HCT116 (cell line): ENCODE measurements around the gene SERPINA3. TPM values are rescaled to one million over a fixed set of nuclear protein-coding genes. Genes with fewer than 3 reads are reported as not detected.

Experiments
- ATAC-seq: fragments of 200-7000 bp; cut with Tn5 transposase; 2 replicates; pipeline ENCODE4 v1.9.1; 2020; ENCODE audit warnings: mild to moderate bottlenecking, moderate library complexity
- BruUV-seq: library from RNA; stranded (reverse); fragments of 400-500 nt; replicated peaks from 2 replicates; lab custom pipeline; 2021; lab: Mats Ljungman, UMichigan
- CTCF ChIA-PET: fragments of 300-600 bp; sonication (Branson Sonifier 250); formaldehyde crosslinking; loops from one replicate; lab custom pipeline; 2021; ENCODE audit warnings: antibody characterized with exemption; lab: Charles Lee
- POLR2A ChIA-PET: fragments of 300-600, 350-600 bp; sonication (Branson Sonifier 250); formaldehyde crosslinking; loops from one replicate; lab custom pipeline; 2021; ENCODE audit warnings: antibody characterized with exemption; lab: Charles Lee
- RAD21 ChIA-PET, 2 experiments: fragments of 300-600 bp; sonication (Branson Sonifier 250); formaldehyde crosslinking; loops; one replicate each; lab custom pipeline; 2023; ENCODE audit warnings: low total read pairs in 2 of 2; ENCODE audit not compliant: uncharacterized antibody in 2 of 2, unreplicated experiment in 2 of 2, low non-redundant PET in 1 of 2; lab: Charles Lee
- DNase-seq: peaks from one replicate; pipeline ENCODE4 v3.0.0-alpha.2; 2010; ENCODE audit warnings: low read depth, low spot score
- H2AFZ ChIP-seq: fragments of 200-600 bp; shearing (Covaris generic), sonication (generic); 2 replicates; pipeline ENCODE4 v1.6.1; 2017; ENCODE audit warnings: low read depth, mixed run types, mixed read lengths, antibody characterized with exemption, low read length; ENCODE audit not compliant: poor library complexity, severe bottlenecking
- H3K27ac ChIP-seq: 2 replicates; pipeline ENCODE4 v1.5.1; 2012; ENCODE audit warnings: low read depth, low read length
- H3K27me3 ChIP-seq: fragments of 200-600 bp; sonication (generic); 2 replicates; pipeline ENCODE4 v1.6.1; 2016; ENCODE audit warnings: mixed run types, low read length, mixed read lengths; ENCODE audit not compliant: insufficient read depth
- H3K36me3 ChIP-seq, 2 experiments: fragments of 200-500 bp in 1 of 2; fragments of 200-600 bp in 1 of 2; sonication (Bioruptor generic) in 1 of 2; sonication (generic) in 1 of 2; 2 replicates each; pipeline versions ENCODE4 v1.5.1 to v1.6.1; 2014 to 2016; ENCODE audit warnings: low read length in 2 of 2, inconsistent platforms in 1 of 2, mixed read lengths in 1 of 2, mixed run types in 1 of 2; ENCODE audit not compliant: insufficient read depth in 2 of 2, control insufficient read depth in 1 of 2
- H3K4me1 ChIP-seq, 2 experiments: fragments of 200-600 bp in 1 of 2; sonication (generic) in 1 of 2; 2 replicates each; pipeline versions ENCODE4 v1.5.1 to v1.6.1; 2012 to 2017; ENCODE audit warnings: low read length in 2 of 2, inconsistent platforms in 1 of 2, mild to moderate bottlenecking in 1 of 2, mixed read lengths in 1 of 2, mixed run types in 1 of 2, moderate library complexity in 1 of 2; ENCODE audit not compliant: insufficient read depth in 2 of 2, control insufficient read depth in 1 of 2
- H3K4me2 ChIP-seq: fragments of 200-600 bp; sonication (generic); 2 replicates; pipeline ENCODE4 v1.6.1; 2017; ENCODE audit warnings: mixed run types, low read length, mixed read lengths
- H3K4me3 ChIP-seq, 2 experiments: fragments of 200-600 bp in 1 of 2; sonication (generic) in 1 of 2; replicated peaks in 1 of 2; 2 replicates each; pipeline ENCODE4 v1.5.1; 2011 to 2016; ENCODE audit warnings: low read length in 2 of 2, control low read depth in 1 of 2, low read depth in 1 of 2, mild to moderate bottlenecking in 1 of 2, mixed read lengths in 1 of 2, mixed run types in 1 of 2
- H3K79me2 ChIP-seq: fragments of 200-600 bp; sonication (generic); 2 replicates; pipeline ENCODE4 v1.6.1; 2017; ENCODE audit warnings: mild to moderate bottlenecking, mixed run types, low read length, moderate library complexity, mixed read lengths; ENCODE audit not compliant: insufficient read depth
- H3K9ac ChIP-seq: fragments of 200-600 bp; sonication (generic); 2 replicates; pipeline ENCODE4 v1.6.1; 2016; ENCODE audit warnings: low read length, mixed read lengths
- H3K9me2 ChIP-seq: fragments of 200-600 bp; sonication (generic), shearing (Covaris generic); 2 replicates; pipeline ENCODE4 v1.6.1; 2017; ENCODE audit warnings: mixed run types, mild to moderate bottlenecking, moderate library complexity; ENCODE audit not compliant: insufficient read depth
- H3K9me3 ChIP-seq, 2 experiments: fragments of 200-500 bp in 1 of 2; fragments of 200-600 bp in 1 of 2; sonication (Bioruptor generic) in 1 of 2; sonication (generic) in 1 of 2; 2 replicates each; pipeline ENCODE4 v1.6.1; 2014 to 2017; ENCODE audit warnings: low read length in 2 of 2, mixed read lengths in 2 of 2, inconsistent platforms in 1 of 2, low read depth in 1 of 2, mild to moderate bottlenecking in 1 of 2, mixed run types in 1 of 2, moderate library complexity in 1 of 2; ENCODE audit not compliant: control insufficient read depth in 1 of 2, insufficient read depth in 1 of 2
- H4K20me1 ChIP-seq: fragments of 200-600 bp; sonication (generic), shearing (Covaris generic); 2 replicates; pipeline ENCODE4 v1.6.1; 2017; ENCODE audit warnings: mixed run types, mild to moderate bottlenecking, moderate library complexity; ENCODE audit not compliant: insufficient read depth
- CBX3 ChIP-seq: IDR thresholded peaks from 2 replicates; pipeline ENCODE4 v1.6.1; 2012; ENCODE audit warnings: low read depth
- CEBPB ChIP-seq: IDR thresholded peaks from 2 replicates; pipeline ENCODE4 v1.6.1; 2012; ENCODE audit warnings: low read depth
- EGR1 ChIP-seq: IDR thresholded peaks from 2 replicates; pipeline ENCODE4 v1.6.1; 2012; ENCODE audit warnings: low read depth
- ELF1 ChIP-seq: IDR thresholded peaks from 2 replicates; pipeline ENCODE4 v1.6.1; 2012; ENCODE audit warnings: low read depth, borderline replicate concordance
- EZH2 ChIP-seq: fragments of 200-600 bp; sonication (generic); IDR thresholded peaks from 2 replicates; pipeline ENCODE4 v1.6.1; 2017; ENCODE audit warnings: antibody characterized with exemption, mixed run types
- FOSL1 ChIP-seq: IDR thresholded peaks from 2 replicates; pipeline ENCODE4 v1.6.1; 2012; ENCODE audit warnings: low read depth
- JUND ChIP-seq: IDR thresholded peaks from 2 replicates; pipeline ENCODE4 v1.6.1; 2012
- POLR2A ChIP-seq: IDR thresholded peaks from 2 replicates; pipeline ENCODE4 v1.7.0; 2011; ENCODE audit warnings: borderline replicate concordance; ENCODE audit not compliant: insufficient read depth, insufficient read length; ENCODE audit errors: extremely low read depth
- POLR2AphosphoS5 ChIP-seq: IDR thresholded peaks from 2 replicates; pipeline ENCODE4 v1.6.1; 2011; ENCODE audit warnings: mild to moderate bottlenecking, low read depth, low read length, moderate library complexity
- SP1 ChIP-seq: IDR thresholded peaks from 2 replicates; pipeline ENCODE4 v1.6.1; 2012; ENCODE audit warnings: low read depth
- SRF ChIP-seq: IDR thresholded peaks from 2 replicates; pipeline ENCODE4 v1.6.1; 2012; ENCODE audit warnings: low read depth
- TCF7L2 ChIP-seq: IDR thresholded peaks from 2 replicates; pipeline ENCODE4 v1.7.0; 2011; ENCODE audit warnings: borderline replicate concordance, inconsistent platforms; ENCODE audit not compliant: insufficient read depth, insufficient read length; ENCODE audit errors: extremely low read depth
- YY1 ChIP-seq: IDR thresholded peaks from 2 replicates; pipeline ENCODE4 v1.6.1; 2011; ENCODE audit warnings: low read length, low read depth, moderate library complexity, mild to moderate bottlenecking; ENCODE audit not compliant: insufficient replicate concordance; ENCODE audit errors: extremely low read depth
- ZFX ChIP-seq: fragments of 450-650 bp; IDR thresholded peaks from 2 replicates; pipeline ENCODE4 v1.6.1; 2017
- intact Hi-C: fragments of 100-400 bp; cut with micrococcal nuclease; formaldehyde crosslinking; loops from 2 replicates; pipeline ENCODE4 v1.10.0; 2022
- total RNA-seq: library from RNA; stranded (reverse); gene quantifications from one replicate; pipeline ENCODE4 v1.2.1, GENCODE V29; 2021; ENCODE audit not compliant: unreplicated experiment
- TF ChIP-seq, protein P1 (sequence below): IDR thresholded peaks from 2 replicates; pipeline ENCODE4 v1.6.1; 2012
- TF ChIP-seq, protein P2 (sequence below): IDR thresholded peaks from 2 replicates; pipeline ENCODE4 v1.6.1; 2011; ENCODE audit warnings: mild to moderate bottlenecking, low read length, moderate library complexity; ENCODE audit not compliant: insufficient replicate concordance; ENCODE audit errors: extremely low read depth
- TF ChIP-seq, protein P3 (sequence below), 3 experiments: fragments of 200-600 bp in 1 of 3; sonication (generic) in 1 of 3; IDR thresholded peaks in 2 of 3; conservative IDR thresholded peaks in 1 of 3; 2 replicates each; pipeline ENCODE4 v1.5.1; 2012 to 2017; ENCODE audit warnings: low read depth in 2 of 3, low read length in 2 of 3, antibody characterized with exemption in 1 of 3, borderline replicate concordance in 1 of 3, control low read depth in 1 of 3, mild to moderate bottlenecking in 1 of 3, mixed read lengths in 1 of 3, mixed run types in 1 of 3, moderate library complexity in 1 of 3; ENCODE audit not compliant: insufficient read depth in 1 of 3
- TF ChIP-seq, protein P4 (sequence below): IDR thresholded peaks from 2 replicates; pipeline ENCODE4 v1.6.1; 2012

Gene SERPINA3
- total RNA-seq, 1 experiment from 2014 or later = 4.3 TPM

DNA sequence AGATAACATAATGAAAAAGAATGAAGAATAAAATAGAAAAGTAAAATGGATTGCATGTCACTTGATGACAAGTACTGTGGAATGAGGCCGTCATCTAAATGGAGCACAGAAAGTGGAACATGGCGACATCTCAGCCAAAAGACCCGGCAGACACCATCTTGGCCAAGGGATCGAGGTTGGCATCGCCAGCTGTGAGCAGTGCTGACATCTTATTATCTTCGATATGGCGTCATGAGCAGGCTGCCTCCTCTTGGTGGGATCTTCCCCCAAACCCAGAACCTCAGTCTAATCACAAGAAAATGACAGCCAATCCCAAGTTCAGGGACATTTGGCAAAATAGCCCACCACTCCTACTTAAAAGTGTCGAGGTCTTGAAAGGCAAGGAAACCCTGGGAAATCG is 15.8 kb upstream of the SERPINA3 start:
- H3K9ac ChIP-seq = no peak overlapping the region
- CTCF ChIA-PET = no interaction called here

More for the DNA sequence above, 15.8 kb upstream of the SERPINA3 start:
- Histone ChIP-seq H3K4me2 (no peak overlapping the region), H4K20me1 (no peaks in the 10 kb centered on the region), H3K9me3 (no peaks in the 10 kb centered on the region), H3K27me3 (no peaks in the 10 kb centered on the region), H3K9me2 (no peaks in the 10 kb centered on the region), H3K36me3 (no peaks in the 10 kb centered on the region), H3K4me1 (peaks cover 27 to 35% of the 10 kb centered on the region in 2 experiments), H3K27ac (no peak overlapping the region), H2AFZ (no peak overlapping the region), H3K4me3 (no peak overlapping the region), H3K79me2 (no peaks in the 10 kb centered on the region)
- TF ChIP-seq, protein P1, sequence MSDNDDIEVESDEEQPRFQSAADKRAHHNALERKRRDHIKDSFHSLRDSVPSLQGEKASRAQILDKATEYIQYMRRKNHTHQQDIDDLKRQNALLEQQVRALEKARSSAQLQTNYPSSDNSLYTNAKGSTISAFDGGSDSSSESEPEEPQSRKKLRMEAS = no peak
- no peak for TF ChIP-seq YY1
- TF ChIP-seq SRF = no peak
- TF ChIP-seq CBX3 = no peak
- TF ChIP-seq ELF1 = no peak
- TF ChIP-seq, protein P2, sequence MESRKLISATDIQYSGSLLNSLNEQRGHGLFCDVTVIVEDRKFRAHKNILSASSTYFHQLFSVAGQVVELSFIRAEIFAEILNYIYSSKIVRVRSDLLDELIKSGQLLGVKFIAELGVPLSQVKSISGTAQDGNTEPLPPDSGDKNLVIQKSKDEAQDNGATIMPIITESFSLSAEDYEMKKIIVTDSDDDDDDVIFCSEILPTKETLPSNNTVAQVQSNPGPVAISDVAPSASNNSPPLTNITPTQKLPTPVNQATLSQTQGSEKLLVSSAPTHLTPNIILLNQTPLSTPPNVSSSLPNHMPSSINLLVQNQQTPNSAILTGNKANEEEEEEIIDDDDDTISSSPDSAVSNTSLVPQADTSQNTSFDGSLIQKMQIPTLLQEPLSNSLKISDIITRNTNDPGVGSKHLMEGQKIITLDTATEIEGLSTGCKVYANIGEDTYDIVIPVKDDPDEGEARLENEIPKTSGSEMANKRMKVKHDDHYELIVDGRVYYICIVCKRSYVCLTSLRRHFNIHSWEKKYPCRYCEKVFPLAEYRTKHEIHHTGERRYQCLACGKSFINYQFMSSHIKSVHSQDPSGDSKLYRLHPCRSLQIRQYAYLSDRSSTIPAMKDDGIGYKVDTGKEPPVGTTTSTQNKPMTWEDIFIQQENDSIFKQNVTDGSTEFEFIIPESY = no peak
- no peak for TF ChIP-seq JUND
- TF ChIP-seq TCF7L2 = no peak
- no peak for TF ChIP-seq EGR1
- no peak for TF ChIP-seq EZH2
- no peak for TF ChIP-seq POLR2AphosphoS5
- no peak for TF ChIP-seq CEBPB
- TF ChIP-seq, protein P3, sequence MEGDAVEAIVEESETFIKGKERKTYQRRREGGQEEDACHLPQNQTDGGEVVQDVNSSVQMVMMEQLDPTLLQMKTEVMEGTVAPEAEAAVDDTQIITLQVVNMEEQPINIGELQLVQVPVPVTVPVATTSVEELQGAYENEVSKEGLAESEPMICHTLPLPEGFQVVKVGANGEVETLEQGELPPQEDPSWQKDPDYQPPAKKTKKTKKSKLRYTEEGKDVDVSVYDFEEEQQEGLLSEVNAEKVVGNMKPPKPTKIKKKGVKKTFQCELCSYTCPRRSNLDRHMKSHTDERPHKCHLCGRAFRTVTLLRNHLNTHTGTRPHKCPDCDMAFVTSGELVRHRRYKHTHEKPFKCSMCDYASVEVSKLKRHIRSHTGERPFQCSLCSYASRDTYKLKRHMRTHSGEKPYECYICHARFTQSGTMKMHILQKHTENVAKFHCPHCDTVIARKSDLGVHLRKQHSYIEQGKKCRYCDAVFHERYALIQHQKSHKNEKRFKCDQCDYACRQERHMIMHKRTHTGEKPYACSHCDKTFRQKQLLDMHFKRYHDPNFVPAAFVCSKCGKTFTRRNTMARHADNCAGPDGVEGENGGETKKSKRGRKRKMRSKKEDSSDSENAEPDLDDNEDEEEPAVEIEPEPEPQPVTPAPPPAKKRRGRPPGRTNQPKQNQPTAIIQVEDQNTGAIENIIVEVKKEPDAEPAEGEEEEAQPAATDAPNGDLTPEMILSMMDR (IDR thresholded peaks at IDR 0.05 in 2 of 3, conservative IDR thresholded peaks at IDR 0.05 in 1 of 3; ENCODE audit: borderline replicate concordance in 1 of 3, insufficient read depth in 1 of 3, low read depth in 2 of 3, low read length in 2 of 3) = no peak
- TF ChIP-seq POLR2A = no peak
- TF ChIP-seq, protein P4, sequence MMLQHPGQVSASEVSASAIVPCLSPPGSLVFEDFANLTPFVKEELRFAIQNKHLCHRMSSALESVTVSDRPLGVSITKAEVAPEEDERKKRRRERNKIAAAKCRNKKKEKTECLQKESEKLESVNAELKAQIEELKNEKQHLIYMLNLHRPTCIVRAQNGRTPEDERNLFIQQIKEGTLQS = no peak
- no peak for TF ChIP-seq FOSL1
- TF ChIP-seq SP1 = no peak
- TF ChIP-seq ZFX = no peak
- intact Hi-C loops = no loop called here
- BruUV-seq = no TSS peak
- RAD21 ChIA-PET = no interaction called here
- POLR2A ChIA-PET = no interaction called here
- no peak for ATAC-seq
- no peak for DNase-seq
